HG02610 (cell line): ENCODE measurements around the gene CSF2.

Experiments used
- ATAC-seq: cut with Tn5 transposase; IDR thresholded peaks from one replicate; pipeline ENCODE4 v1.9.1; 2021; ENCODE audit warnings: mild to moderate bottlenecking, moderate library complexity; ENCODE audit not compliant: unreplicated experiment

CSF2 gene

DNA sequence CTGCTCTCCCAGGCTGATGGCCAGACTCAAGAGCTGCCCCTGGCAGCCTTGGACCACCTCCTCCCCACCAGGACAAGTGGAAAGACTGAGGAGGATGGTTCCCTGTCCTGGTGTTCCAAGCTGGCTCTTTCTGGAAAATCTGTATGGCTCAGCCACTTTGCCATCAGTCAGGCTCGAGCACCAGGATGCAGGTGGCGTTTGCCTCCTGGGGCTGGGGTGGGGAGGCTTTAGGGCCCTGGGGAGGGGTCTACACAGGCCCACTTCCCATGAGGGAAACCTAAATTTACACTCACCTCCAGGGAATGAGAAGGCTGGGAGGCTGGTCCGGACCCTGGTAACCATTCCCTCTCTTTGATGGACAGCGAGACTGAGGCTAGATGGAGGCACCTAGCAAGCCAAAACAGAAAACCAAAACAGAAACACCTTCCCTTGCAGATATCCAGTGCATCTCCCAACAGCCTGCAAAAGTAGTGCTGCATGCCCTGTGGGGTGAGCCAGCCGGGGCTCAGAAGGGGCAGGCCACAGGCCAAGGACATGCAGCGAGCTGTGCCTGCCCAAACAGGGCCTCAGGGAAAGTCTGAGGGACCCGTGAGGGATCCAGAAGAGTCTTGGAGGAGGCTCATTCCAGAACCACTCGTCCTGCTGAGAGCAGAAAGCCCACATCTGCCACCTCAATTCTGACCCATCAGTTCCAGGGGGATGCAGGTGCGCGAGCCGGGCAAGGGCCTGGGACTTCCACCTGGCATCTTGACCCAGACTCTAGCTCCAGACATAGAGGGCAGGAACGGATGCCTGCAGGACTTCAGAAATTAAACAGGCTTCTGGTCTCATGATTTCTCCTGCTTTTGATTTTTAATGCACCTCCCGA, 5.4 kb upstream of the CSF2 start:
- ATAC-seq, result no peak

DNA sequence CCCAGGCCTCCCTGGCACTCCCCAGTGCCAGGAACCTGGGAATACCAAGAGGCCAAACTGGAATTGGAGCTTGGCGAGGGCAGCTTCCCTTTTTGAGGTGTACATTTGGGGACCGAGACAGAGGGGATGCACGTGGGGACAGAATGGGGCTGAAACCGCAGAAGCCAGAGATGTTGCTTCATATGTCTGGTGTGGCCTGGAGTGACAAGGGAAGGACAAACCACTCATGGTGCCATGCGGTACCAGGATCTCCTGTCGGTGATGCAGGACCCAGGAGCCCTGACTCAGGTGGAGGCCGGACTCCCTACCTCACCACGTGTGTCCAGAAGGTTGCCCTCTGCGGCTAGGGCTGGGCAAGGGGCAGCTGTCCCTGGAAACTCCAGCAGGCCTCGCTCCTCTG, 4.0 kb upstream of the CSF2 start:
- no peak for ATAC-seq

DNA sequence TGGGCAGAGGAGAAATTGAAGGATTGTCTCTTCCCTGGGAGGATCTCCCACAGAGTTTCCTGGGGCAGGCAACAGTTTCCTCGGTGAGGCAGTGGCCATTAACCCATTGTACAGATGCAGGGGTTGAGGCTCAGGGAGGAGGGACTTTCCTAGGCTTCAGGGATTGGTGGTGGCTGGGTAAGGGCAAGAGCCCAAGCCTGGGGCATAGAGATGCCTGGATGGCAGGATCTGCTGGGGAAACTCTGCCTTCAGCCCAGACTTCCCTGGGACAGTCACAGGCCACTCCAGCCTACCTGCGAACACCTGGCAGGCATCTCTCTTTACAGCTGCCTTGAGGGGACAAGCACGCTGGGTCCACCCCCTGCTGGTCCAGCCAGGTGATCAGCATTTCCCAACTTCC, 3.6 kb upstream of the CSF2 start:
- ATAC-seq, result no peak

DNA sequence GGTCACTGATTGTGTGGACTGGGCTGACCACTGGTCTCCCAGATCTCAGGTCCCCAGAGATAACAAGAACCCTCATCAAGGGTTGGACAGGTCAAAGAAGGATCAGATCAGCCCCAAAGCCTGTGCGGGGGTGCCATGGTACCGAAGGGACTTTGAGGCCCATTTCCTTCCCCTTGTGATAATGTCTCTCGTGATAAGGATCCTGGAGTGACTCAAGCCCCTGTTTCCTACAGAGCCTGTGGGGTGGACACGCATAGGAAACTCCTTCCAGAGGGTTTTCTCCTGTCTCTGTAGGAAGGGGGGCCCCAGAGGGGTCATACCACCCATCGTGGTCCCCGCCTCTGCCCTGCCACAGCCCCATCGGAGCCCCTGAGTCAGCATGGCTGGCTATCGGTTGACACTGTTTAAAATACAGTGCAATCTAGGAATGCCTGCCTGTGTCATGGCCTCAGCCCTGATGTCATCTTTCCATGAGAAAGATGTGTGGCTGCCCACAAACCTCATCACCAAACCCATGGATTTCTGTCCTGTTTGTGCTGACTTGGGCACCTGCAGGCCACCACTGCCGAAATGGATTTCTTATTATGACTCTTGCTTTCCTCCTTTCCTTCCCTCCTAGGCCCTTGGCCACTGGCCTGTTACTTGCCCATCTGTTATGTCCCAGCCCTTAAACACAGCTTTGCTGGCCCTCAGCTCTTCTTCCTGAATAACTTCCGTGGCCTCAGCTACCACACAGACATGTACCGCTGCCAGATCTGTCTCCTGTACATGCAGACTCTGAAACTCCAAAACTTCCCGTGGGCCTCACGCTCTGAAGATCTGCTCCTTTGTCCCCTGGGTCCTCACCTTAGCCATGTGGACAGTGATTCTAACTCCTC, 2.9 kb upstream of the CSF2 start:
- ATAC-seq, result no peak

DNA sequence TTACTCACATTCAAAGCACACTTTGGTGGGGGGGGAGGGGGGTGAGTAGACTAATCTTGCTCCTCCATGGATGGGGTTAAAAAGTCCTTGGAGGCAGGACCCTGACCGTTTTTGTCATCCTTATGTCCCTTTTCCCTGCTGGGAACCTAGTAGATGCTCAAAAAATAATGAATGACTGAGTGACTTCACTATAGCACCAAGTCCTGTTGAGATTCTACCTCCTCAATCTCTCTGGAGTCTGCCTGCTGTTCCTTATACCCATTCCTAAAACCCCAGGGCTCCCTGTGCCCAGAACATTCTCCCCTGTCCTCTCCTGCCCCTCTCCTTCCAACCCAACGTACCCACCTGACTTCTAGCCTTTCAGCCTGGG, 2.3 kb upstream of the CSF2 start:
- ATAC-seq, result no peak

DNA sequence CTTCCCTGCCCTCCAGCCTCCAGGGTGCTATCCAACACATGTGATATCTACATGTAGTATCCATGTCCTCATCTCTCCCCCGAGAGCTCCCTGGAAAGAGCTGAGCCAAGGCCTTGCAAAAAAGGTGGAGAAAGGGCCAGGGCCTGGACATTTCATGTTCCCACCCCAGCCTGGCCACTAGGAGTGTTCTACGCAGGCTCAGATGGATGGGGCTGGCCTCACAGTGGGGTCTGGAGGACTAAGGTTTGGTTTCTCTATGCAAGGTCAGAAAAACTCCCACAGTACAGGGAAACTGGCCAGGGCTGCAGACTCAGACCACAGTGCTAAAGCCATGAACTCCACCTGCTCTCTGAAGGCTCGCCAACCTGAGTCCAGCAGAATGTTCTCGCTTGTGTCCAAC, 1.5 kb upstream of the CSF2 start:
- no peak for ATAC-seq

DNA sequence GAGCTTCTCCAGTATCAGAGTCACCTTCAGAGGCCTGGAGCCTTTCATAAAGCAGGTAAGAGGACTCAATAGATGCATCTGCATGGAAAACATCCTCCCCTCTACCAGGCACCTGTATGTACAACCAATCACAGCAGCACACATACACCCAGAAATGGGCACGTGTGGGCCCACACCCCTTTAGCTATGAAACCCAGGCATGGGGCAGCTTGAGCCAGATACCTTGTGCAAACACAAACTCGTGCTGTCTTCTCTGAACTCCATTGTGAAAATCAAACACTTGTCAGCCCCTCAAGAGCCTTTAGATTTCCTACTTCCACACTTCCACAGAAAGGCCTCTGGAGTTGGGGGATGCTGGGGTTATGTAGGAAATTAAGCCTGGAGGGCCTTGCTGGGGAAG, 1.1 kb upstream of the CSF2 start:
- ATAC-seq, result no peak

DNA sequence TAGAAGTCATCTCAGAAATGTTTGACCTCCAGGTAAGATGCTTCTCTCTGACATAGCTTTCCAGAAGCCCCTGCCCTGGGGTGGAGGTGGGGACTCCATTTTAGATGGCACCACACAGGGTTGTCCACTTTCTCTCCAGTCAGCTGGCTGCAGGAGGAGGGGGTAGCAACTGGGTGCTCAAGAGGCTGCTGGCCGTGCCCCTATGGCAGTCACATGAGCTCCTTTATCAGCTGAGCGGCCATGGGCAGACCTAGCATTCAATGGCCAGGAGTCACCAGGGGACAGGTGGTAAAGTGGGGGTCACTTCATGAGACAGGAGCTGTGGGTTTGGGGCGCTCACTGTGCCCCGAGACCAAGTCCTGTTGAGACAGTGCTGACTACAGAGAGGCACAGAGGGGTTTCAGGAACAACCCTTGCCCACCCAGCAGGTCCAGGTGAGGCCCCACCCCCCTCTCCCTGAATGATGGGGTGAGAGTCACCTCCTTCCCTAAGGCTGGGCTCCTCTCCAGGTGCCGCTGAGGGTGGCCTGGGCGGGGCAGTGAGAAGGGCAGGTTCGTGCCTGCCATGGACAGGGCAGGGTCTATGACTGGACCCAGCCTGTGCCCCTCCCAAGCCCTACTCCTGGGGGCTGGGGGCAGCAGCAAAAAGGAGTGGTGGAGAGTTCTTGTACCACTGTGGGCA, 642 bp downstream of the CSF2 start:
- no peak for ATAC-seq

DNA sequence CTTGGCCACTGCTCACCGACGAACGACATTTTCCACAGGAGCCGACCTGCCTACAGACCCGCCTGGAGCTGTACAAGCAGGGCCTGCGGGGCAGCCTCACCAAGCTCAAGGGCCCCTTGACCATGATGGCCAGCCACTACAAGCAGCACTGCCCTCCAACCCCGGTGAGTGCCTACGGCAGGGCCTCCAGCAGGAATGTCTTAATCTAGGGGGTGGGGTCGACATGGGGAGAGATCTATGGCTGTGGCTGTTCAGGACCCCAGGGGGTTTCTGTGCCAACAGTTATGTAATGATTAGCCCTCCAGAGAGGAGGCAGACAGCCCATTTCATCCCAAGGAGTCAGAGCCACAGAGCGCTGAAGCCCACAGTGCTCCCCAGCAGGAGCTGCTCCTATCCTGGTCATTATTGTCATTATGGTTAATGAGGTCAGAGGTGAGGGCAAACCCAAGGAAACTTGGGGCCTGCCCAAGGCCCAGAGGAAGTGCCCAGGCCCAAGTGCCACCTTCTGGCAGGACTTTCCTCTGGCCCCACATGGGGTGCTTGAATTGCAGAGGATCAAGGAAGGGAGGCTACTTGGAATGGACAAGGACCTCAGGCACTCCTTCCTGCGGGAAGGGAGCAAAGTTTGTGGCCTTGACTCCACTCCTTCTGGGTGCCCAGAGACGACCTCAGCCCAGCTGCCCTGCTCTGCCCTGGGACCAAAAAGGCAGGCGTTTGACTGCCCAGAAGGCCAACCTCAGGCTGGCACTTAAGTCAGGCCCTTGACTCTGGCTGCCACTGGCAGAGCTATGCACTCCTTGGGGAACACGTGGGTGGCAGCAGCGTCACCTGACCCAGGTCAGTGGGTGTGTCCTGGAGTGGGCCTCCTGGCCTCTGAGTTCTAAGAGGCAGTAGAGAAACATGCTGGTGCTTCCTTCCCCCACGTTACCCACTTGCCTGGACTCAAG, 1.5 kb downstream of the CSF2 start:
- ATAC-seq, result no peak

DNA sequence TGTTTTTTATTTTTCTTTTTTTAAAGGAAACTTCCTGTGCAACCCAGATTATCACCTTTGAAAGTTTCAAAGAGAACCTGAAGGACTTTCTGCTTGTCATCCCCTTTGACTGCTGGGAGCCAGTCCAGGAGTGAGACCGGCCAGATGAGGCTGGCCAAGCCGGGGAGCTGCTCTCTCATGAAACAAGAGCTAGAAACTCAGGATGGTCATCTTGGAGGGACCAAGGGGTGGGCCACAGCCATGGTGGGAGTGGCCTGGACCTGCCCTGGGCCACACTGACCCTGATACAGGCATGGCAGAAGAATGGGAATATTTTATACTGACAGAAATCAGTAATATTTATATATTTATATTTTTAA, 2.1 kb downstream of the CSF2 start:
- no peak for ATAC-seq

DNA sequence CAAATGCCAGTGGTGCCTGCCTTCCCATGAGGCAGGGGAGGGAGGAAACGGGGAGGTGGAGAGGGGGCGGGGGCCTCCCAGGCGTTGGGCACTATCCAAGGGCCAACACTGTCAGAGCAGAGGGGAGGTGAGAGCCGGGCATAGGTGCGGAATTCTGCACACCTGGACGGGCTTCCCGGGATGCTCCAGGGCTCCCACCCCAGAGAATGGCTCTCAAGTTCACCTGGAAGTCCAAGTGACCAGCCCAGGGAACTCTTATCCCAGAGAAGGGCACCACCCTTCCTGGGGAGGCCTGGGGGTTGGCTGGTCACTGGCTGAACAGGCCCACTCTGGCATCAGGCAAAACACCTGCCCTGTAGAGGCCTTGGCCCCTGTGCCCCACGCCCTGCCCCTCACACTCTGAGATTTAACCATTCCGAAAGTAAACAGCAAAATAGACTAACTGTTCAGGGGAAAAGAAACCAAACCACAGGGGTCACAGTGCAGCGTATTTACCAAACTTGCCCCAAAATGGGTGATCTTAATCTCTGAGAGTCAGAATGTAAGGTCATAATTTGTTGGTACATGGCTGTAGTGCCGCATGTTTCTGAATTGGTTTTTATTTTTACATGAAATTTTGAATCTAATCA, 2.7 kb downstream of the CSF2 start:
- ATAC-seq, result no peak

DNA sequence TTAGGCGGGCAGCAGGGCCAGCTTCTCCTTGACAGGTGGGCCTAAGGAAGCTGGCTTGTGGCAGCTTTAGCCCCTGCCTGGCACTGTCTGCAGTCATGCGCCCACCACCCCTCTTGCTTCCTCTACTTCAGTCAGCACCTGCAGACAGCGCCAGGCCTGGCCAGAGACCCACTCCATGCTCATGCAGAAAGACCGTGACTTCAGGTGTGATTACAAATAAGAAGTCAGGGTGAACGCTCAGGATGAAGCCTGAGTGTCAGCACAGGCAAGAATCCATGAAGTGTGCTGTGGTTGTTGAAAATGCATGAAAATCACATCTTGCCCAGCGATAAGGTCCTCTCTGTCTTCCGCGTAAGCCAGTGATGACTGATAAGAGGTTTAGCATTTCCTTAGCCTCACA, 3.4 kb downstream of the CSF2 start:
- no peak for ATAC-seq

DNA sequence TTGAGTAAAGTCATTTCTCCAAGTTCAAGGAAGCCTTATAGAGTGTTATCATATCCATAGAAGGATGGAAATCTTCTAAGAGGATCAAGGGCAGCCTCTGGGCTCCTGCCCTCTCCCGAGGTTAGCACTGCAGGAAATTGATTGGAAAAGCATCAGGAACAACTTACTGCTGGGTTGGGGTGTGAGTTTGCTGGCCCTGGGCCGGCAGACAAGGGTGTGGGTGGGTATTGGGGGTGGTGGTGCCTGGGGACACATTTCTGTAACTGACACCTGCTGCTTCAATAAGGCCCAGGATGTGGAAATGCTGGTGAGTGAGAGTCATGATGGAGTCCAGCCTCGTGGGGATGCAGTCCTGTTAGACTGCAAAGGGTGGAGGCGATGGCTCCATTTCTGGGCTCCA, 5.5 kb downstream of the CSF2 start:
- ATAC-seq, result no peak

DNA sequence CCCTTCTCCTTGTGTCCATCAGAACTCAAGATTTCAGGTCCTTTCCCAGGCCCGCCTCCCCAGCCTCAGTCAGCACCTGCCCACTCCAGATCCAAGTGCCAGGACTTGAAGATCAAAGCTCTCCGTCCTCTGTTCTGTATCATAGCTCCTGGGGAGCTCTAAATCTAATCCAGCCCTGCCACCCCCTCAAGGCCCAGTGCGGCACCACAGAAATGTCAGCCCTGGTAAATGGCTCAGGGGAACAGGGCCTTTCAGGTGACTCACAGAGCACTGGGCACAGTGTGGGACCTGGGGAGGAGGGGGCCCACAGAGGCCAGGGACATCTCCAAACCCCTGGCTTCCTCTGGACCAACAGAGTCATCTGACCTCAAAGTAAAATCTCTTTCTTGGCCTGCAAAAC, 6.0 kb downstream of the CSF2 start:
- ATAC-seq, result no peak

DNA sequence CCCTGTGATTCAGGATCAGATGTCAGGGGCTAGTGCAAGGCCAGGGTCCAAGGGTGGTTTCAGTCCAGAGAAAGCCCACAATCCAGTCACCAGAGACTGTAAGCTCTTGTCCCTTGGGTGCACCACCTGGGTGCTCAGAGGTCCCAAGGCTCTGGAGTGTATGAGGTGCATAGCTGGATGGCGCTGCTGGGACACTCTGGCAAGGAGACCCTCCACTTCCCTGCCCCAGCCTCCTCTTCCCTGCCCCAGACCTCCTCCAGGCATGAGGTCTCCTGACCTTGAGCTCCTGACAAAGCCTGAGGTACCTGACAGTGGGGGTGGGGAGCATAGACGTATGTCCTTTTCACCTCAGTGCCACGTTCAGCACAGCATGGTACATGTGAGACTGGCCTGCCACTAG, 7.0 kb downstream of the CSF2 start:
- no peak for ATAC-seq

DNA sequence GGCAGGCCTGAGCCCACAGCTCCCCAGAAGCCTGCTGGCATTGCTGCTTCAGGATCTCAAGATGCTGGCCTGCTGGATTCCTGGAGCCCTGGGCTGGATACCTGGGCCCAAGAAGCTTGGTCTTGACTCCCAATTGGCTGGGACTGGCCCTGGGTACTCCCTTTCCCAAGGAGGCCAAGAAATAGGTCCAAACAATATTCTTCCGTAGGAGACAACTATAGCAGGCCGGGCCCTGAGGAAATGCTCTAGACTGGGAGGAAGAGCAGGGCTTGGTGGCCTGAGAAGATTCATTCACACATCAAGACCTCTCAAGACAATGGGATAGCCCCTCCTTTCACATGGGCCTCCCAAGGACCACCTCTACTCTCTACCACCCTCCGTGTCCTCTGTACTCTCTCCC, 7.9 kb downstream of the CSF2 start:
- no peak for ATAC-seq

DNA sequence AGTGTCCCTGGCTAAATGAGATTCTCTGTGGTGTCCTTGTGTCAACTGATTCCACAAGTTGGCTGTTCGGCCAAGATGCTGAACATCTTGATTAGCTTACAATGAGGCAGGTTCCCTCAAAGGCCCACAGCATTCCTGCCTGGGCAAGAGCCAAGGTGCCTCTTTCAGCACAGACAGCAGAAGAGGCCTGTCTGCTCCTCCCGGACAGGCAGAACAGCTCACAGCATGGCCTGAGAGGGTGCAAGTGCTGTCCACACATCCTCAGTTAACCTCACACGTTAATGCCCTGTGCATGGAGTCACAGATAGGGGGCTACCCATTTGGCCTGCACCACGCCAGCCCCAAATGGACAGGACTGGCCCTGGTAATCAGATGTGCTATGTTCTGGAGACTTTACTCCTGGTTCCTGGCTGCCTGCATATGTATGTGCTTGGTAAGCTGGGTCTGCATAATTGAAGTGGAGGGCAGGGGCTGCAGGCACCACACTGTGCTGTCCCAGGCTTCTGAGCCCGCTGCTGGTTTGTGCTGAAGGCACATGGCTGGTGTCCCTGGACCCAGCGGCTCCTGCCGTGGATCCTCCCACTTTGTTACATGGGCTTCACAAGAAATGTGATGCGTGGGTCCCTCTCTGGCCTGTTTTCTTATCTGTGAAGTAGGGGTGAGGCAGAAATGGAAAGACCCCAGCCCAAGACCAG, 8.9 kb downstream of the CSF2 start:
- ATAC-seq, result no peak

DNA sequence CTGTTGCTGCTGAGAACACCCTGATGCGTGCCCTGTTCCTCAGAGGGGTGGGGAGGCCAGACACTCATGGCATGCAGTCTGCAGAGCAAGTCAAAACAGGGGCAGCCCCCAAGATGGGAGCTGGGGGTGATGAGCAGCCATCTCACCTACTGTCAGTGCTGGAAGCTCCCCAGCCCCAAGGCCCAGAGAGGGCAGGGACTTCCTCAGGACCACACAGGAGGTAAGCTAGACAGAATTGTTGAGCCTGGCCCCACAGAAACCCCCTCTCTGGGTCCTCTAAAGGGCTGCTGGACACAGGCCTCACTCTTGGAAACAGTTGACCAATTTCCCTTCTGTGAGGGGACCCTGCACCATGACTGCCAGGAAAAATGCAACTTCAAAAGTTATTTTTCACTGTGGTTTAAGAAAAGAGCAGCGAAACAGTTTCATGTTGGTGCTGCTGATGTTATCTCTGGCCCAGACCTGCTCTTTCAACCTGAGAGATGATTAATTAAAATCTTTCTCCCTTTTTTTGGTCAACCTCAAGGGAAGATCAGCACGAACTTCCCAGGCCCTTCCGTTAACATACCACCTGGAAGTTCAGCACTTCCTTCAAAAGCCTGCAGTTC, 9.6 kb downstream of the CSF2 start:
- ATAC-seq, result no peak

DNA sequence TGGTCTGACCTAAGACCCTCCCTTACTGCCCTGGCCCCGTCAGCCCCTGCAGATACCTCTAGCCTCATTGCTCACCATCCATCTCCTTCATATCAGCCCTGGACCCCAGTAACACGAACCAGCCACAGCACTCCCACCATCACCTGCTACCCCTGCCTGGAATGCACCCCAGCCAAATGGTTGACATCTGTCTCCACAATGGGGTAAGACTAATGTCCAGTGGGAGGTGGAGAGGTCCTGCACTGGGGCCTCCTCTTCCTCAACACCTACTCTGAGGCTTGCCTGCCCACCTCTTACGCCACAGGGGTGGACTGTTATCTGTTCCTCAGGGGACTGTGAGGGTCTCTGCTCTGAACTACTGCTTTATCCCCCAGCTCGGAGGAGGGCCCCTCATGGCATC, 12.1 kb downstream of the CSF2 start:
- no peak for ATAC-seq
